Measurements from ENCODE around the gene BDNF.

The BDNF gene

DNA sequence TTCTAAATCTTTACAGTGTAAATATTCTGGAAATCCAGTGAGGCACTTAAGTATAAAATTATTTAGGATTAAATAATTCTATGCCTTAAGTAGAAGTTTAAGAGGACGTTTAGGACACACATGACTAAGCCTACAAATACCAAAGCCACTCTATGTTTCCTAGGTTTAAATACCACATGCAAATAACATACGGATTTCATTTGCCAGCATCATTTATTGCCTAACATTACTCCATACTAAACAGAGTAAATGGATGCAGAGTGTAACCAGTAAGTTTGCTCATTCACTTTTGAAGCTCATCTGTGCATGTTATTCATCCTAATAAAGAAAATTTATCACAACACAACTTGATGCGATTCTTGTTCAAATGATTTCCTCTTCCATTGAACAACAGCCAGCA, 4.1 kb downstream of the BDNF start:
- ChIA-PET POLR2A (no interaction called here), CTCF (interaction anchor here (0.7 to 3.5 kb wide), 12 partner anchors 10 to 1638 kb away, joined by 3 to 18 read pairs (median 4); no protein-coding TSS in a partner anchor)
- TF ChIP-seq, protein P1, sequence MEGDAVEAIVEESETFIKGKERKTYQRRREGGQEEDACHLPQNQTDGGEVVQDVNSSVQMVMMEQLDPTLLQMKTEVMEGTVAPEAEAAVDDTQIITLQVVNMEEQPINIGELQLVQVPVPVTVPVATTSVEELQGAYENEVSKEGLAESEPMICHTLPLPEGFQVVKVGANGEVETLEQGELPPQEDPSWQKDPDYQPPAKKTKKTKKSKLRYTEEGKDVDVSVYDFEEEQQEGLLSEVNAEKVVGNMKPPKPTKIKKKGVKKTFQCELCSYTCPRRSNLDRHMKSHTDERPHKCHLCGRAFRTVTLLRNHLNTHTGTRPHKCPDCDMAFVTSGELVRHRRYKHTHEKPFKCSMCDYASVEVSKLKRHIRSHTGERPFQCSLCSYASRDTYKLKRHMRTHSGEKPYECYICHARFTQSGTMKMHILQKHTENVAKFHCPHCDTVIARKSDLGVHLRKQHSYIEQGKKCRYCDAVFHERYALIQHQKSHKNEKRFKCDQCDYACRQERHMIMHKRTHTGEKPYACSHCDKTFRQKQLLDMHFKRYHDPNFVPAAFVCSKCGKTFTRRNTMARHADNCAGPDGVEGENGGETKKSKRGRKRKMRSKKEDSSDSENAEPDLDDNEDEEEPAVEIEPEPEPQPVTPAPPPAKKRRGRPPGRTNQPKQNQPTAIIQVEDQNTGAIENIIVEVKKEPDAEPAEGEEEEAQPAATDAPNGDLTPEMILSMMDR (IDR thresholded peaks at IDR 0.05; ENCODE audit: control extremely low read depth, extremely low read depth, low read depth, missing control alignments) = no peak
- DNase-seq (ENCODE audit: extremely low spot score) = no peak

DNA sequence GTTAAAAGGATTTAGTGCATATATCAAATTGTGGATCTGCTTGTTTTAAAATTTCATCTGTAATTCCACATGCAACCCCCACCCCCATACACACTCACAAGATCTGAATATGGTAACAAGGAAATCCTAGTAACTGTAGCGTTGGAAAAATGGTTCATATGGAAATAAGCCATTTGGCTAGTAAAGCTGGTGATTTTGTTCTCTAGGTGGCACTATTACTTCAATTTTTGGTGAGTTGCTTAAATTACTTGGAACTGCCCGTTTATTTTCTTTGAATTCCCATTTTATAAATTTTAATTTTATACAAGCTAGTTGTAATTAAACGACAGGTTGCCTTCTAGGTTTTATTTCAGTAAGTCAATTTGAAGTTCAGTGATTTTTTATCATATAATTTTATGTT, 5.3 kb downstream of the BDNF start:
- TF ChIP-seq, protein P1 (IDR thresholded peaks at IDR 0.05; ENCODE audit: control extremely low read depth, extremely low read depth, low read depth, missing control alignments) = peak; percentile 27
- POLR2A ChIA-PET = no interaction called here
- CTCF ChIA-PET = interaction anchor here (0.9 to 3.5 kb wide), 9 partner anchors 10 to 1640 kb away, joined by 3 to 18 read pairs (median 4); no protein-coding TSS in a partner anchor
- no peak for DNase-seq (ENCODE audit: extremely low spot score)

DNA sequence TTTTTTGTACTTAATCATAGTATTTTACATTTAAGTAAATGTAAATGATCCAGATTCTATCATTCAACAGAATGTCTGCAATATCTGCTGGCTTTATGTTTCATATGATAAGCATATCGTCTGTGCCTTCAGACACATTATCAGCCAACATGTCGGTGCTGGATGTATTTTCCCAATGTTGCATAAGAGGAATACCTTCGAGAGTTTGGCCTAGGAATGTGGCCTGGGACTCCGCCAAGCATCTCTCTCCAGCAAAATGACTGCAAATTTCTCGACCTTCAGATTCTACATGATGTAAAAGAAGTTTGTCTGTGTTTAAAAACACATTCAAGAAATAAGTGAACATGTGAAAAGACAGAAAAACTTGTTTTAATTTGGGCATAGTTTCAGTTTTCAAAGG, 6.9 kb downstream of the BDNF start:
- CTCF ChIA-PET = interaction anchor here (0.7 kb wide), 1 partner anchor 1466 kb away, joined by 4 read pairs; no protein-coding TSS in a partner anchor
- TF ChIP-seq, protein P1 (IDR thresholded peaks at IDR 0.05; ENCODE audit: control extremely low read depth, extremely low read depth, low read depth, missing control alignments) = no peak
- DNase-seq (ENCODE audit: extremely low spot score) = no peak
- POLR2A ChIA-PET = no interaction called here

DNA sequence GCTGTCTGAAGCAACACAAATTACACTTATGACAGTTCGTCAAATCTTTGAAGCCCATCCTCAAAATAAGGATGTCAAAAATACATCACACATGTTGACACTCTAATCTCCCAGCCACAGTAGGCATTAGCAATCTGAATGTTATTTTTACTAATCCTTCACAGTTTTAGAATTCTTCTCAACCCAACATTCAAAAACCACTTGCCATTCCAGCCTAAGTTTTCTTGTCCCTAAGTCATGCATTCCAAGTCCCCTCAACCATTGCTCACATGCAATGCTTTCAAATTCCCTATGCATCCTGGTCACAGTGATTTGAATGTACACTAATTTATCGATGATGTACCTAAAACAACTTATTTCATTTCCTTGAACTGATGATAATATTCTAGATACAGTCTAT, 7.5 kb downstream of the BDNF start:
- TF ChIP-seq, protein P1 (IDR thresholded peaks at IDR 0.05; ENCODE audit: control extremely low read depth, extremely low read depth, low read depth, missing control alignments) = no peak
- DNase-seq (ENCODE audit: extremely low spot score) = no peak
- CTCF ChIA-PET = interaction anchor here (0.7 kb wide), 1 partner anchor 1467 kb away, joined by 4 read pairs; no protein-coding TSS in a partner anchor
- POLR2A ChIA-PET = no interaction called here

DNA sequence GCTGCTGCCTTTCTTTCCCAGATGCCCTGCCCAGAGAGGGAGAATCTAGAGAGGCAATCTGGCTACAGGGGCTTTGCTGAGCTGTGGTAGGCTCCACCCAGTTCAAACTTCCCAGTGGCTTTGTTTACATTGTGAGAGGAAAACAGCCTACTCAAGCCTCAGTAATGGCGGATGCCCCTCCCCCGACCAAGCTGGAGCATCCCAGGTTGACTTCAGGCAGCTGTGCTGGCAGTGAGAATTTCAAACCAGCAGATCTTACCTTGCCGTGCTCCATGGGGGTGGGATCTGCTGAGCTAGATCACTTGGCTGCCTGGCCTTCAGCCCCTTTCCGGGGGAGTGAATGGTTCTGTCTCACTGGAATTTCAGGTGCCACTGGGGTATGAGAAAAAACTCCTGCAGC, 12.2 kb downstream of the BDNF start:
- POLR2A ChIA-PET = interaction anchor here (0.7 kb wide), 1 partner anchor 29 kb away, joined by 4 read pairs; no protein-coding TSS in a partner anchor
- TF ChIP-seq, protein P1 (IDR thresholded peaks at IDR 0.05; ENCODE audit: control extremely low read depth, extremely low read depth, low read depth, missing control alignments) = no peak
- CTCF ChIA-PET = interaction anchor here (1.4 to 2.6 kb wide), 2 partner anchors 11 to 842 kb away, joined by 3 to 9 read pairs; no protein-coding TSS in a partner anchor
- no peak for DNase-seq (ENCODE audit: extremely low spot score)

DNA sequence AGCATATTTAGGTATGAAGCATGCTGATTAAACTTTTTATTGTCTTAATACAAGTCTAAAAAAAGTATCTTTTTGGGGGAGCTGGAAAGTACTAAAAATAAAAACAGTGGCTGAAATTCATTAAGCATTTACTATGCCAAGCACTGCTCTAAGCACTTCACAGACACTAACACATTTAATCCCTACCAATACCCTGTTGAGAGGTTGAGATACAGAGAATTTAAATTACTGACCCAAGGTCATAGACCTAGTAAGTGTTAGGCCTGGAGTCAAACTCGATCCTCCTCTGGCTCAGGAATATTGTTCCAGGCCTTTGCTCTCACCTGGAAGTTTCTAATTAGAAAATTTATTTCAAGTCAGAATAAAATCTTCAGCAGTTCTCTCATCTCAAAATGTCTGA, 18.6 kb downstream of the BDNF start:
- CTCF ChIA-PET = no interaction called here
- TF ChIP-seq, protein P1 (IDR thresholded peaks at IDR 0.05; ENCODE audit: control extremely low read depth, extremely low read depth, low read depth, missing control alignments) = no peak
- POLR2A ChIA-PET = no interaction called here
- DNase-seq (ENCODE audit: extremely low spot score) = no peak
